Measurements from ENCODE around the gene TWF1.

DNA sequence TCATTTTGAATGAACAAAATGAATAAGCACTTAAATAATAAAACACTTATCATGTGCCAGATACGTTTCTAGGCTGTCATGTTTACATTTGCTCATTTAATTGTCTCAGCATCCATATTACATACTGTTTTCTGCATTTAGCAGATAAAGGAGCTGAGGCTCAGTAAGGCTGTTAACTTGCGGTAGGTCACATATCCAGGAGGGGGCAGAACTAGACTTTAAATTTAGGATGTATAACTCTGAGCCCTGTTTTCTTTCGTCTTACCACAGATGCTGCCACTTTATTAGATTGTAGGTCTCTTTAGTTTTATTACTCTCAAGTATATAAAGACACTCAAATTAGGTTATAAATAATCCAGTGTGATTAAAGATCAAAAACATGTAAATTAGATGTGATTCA is 29.6 kb downstream of the TWF1 start:
- TF ChIP-seq, protein P1, sequence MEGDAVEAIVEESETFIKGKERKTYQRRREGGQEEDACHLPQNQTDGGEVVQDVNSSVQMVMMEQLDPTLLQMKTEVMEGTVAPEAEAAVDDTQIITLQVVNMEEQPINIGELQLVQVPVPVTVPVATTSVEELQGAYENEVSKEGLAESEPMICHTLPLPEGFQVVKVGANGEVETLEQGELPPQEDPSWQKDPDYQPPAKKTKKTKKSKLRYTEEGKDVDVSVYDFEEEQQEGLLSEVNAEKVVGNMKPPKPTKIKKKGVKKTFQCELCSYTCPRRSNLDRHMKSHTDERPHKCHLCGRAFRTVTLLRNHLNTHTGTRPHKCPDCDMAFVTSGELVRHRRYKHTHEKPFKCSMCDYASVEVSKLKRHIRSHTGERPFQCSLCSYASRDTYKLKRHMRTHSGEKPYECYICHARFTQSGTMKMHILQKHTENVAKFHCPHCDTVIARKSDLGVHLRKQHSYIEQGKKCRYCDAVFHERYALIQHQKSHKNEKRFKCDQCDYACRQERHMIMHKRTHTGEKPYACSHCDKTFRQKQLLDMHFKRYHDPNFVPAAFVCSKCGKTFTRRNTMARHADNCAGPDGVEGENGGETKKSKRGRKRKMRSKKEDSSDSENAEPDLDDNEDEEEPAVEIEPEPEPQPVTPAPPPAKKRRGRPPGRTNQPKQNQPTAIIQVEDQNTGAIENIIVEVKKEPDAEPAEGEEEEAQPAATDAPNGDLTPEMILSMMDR (IDR thresholded peaks at IDR 0.05 in 2 of 3, conservative IDR thresholded peaks at IDR 0.05 in 1 of 3; ENCODE audit: insufficient read depth in 2 of 3, low read depth in 1 of 3, low read length in 3 of 3) = peak; percentile 35 to 61 (median 44); a peak in 4 of 6 replicates
- no peak for TF ChIP-seq FOXJ2 (tag; IDR thresholded peaks at IDR 0.05)
- TF ChIP-seq, protein P2, sequence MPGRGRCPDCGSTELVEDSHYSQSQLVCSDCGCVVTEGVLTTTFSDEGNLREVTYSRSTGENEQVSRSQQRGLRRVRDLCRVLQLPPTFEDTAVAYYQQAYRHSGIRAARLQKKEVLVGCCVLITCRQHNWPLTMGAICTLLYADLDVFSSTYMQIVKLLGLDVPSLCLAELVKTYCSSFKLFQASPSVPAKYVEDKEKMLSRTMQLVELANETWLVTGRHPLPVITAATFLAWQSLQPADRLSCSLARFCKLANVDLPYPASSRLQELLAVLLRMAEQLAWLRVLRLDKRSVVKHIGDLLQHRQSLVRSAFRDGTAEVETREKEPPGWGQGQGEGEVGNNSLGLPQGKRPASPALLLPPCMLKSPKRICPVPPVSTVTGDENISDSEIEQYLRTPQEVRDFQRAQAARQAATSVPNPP (IDR thresholded peaks at IDR 0.05; ENCODE audit: borderline replicate concordance, insufficient read depth, insufficient read length) = no peak
- no peak for TF ChIP-seq ARNT (IDR thresholded peaks at IDR 0.05)
- TF ChIP-seq MEIS2 (IDR thresholded peaks at IDR 0.05; ENCODE audit: partially characterized antibody) = no peak
- TF ChIP-seq SAP30 (IDR thresholded peaks at IDR 0.05; ENCODE audit: borderline replicate concordance, insufficient read depth, low read depth, low read length, poor library complexity, severe bottlenecking) = no peak
- no peak for TF ChIP-seq EWSR1 (IDR thresholded peaks at IDR 0.05; ENCODE audit: borderline replicate concordance, low read depth, partially characterized antibody)
